GM23338 (cell line): ENCODE measurements around the gene EFCAB8. TPM values are rescaled to one million over a fixed set of nuclear protein-coding genes. Genes with fewer than 3 reads are reported as not detected.

ENCODE experiments used
- ATAC-seq: fragments of 200-7000 bp; cut with Tn5 transposase; 3 replicates; pipeline ENCODE4 v1.9.1; 2020
- DNase-seq: peaks from one replicate; pipeline ENCODE4 v3.0.0-alpha.2; 2015; ENCODE audit warnings: low spot score
- H2AFZ ChIP-seq: fragments of 200-600 bp; sonication (generic); 2 replicates; pipeline ENCODE4 v1.8.0; 2016; ENCODE audit warnings: antibody characterized with exemption, mild to moderate bottlenecking, moderate library complexity
- H3F3A ChIP-seq: fragments of 200-600 bp; sonication (generic); replicated peaks from 2 replicates; pipeline ENCODE4 v1.8.0; 2017; ENCODE audit warnings: antibody characterized with exemption, mixed run types, low read depth
- H3K27ac ChIP-seq: fragments of 200-600 bp; sonication (generic); 2 replicates; pipeline ENCODE4 v1.6.1; 2016; ENCODE audit warnings: low read depth
- H3K27me3 ChIP-seq: fragments of 200-600 bp; sonication (generic); 2 replicates; pipeline ENCODE4 v1.8.0; 2016; ENCODE audit warnings: mild to moderate bottlenecking, mixed run types, moderate library complexity; ENCODE audit not compliant: insufficient read depth
- H3K36me3 ChIP-seq: fragments of 200-600 bp; sonication (generic); 2 replicates; pipeline ENCODE4 v1.8.0; 2016; ENCODE audit warnings: mild to moderate bottlenecking; ENCODE audit not compliant: insufficient read depth
- H3K4me1 ChIP-seq: fragments of 200-600 bp; sonication (generic); 2 replicates; pipeline ENCODE4 v1.8.0; 2016; ENCODE audit warnings: mild to moderate bottlenecking, moderate library complexity; ENCODE audit not compliant: insufficient read depth
- H3K4me2 ChIP-seq: fragments of 200-600 bp; sonication (generic); 2 replicates; pipeline ENCODE4 v1.7.1; 2017; ENCODE audit warnings: mixed run types
- H3K4me3 ChIP-seq: fragments of 200-600 bp; sonication (generic); 2 replicates; pipeline ENCODE4 v1.6.1; 2016; ENCODE audit warnings: mixed run types
- H3K79me2 ChIP-seq: fragments of 200-600 bp; sonication (generic); replicated peaks from 2 replicates; pipeline ENCODE4 v1.8.0; 2017; ENCODE audit warnings: mild to moderate bottlenecking; ENCODE audit not compliant: insufficient read depth
- H3K9me2 ChIP-seq: fragments of 200-600 bp; sonication (generic); 2 replicates; pipeline ENCODE4 v1.8.0; 2017; ENCODE audit not compliant: insufficient read depth
- H4K20me1 ChIP-seq: fragments of 200-600 bp; sonication (generic); replicated peaks from 2 replicates; pipeline ENCODE4 v1.8.0; 2017; ENCODE audit warnings: mild to moderate bottlenecking; ENCODE audit not compliant: insufficient read depth
- H3K27ac Mint-ChIP-seq: 2 replicates; pipeline ENCODE4 v1.8.0; 2020; ENCODE audit warnings: inconsistent platforms, mild to moderate bottlenecking, moderate library complexity, mixed read lengths
- H3K27me3 Mint-ChIP-seq: 3 replicates; pipeline ENCODE4 v1.8.0; 2022; ENCODE audit warnings: low read depth, mild to moderate bottlenecking, moderate library complexity, mixed read lengths, inconsistent platforms; ENCODE audit not compliant: insufficient read depth, poor library complexity
- H3K36me3 Mint-ChIP-seq: 3 replicates; pipeline ENCODE4 v1.8.0; 2021; ENCODE audit warnings: low read depth, mild to moderate bottlenecking, inconsistent platforms, moderate library complexity, mixed read lengths
- H3K4me1 Mint-ChIP-seq: 3 replicates; pipeline ENCODE4 v1.8.0; 2020; ENCODE audit warnings: mild to moderate bottlenecking, inconsistent platforms, mixed read lengths
- H3K4me3 Mint-ChIP-seq: 3 replicates; pipeline ENCODE4 v1.8.0; 2021; ENCODE audit warnings: moderate library complexity, mild to moderate bottlenecking, inconsistent platforms, mixed read lengths
- H3K9me3 Mint-ChIP-seq: 3 replicates; pipeline ENCODE4 v1.8.0; 2020; ENCODE audit warnings: moderate library complexity, mild to moderate bottlenecking, inconsistent platforms, mixed read lengths
- ETS1 ChIP-seq: IDR thresholded peaks from 2 replicates; pipeline ENCODE4 v1.6.1; 2016; ENCODE audit warnings: antibody characterized with exemption
- EZH2 ChIP-seq: fragments of 200-600 bp; sonication (generic); IDR thresholded peaks from one replicate; pipeline ENCODE4 v1.8.0; 2017; ENCODE audit warnings: antibody characterized with exemption, mild to moderate bottlenecking, low read depth; ENCODE audit not compliant: unreplicated experiment
- EZH2phosphoT487 ChIP-seq: fragments of 200-600 bp; sonication (generic); IDR thresholded peaks from one replicate; pipeline ENCODE4 v1.8.1; 2018; ENCODE audit warnings: antibody characterized with exemption; ENCODE audit not compliant: unreplicated experiment
- NANOG ChIP-seq: IDR thresholded peaks from 2 replicates; pipeline ENCODE4 v1.6.1; 2016; ENCODE audit warnings: antibody characterized with exemption, borderline replicate concordance
- POLR2AphosphoS5 ChIP-seq: IDR thresholded peaks from 2 replicates; pipeline ENCODE4 v1.6.1; 2016; ENCODE audit warnings: antibody characterized with exemption, low read depth
- ZNF331 ChIP-seq: fragments of 250-450 bp; sonication (Bioruptor Pico); IDR thresholded peaks from 2 replicates; pipeline ENCODE4 v1.5.0; 2020; ENCODE audit warnings: low read depth, mild to moderate bottlenecking, moderate library complexity
- polyA plus RNA-seq: library from polyadenylated mRNA; unstranded; fragments of >200 nt; fragmentation: Nextera tagmentation; extraction: Ambion mirVana; gene quantifications from 2 replicates; pipeline ENCODE4 v1.2.1, GENCODE V29; 2016
- total RNA-seq: library from RNA; depleted of rRNA; stranded (reverse); fragments of >200 nt; shearing (Covaris generic); gene quantifications from 2 replicates; pipeline ENCODE4 v1.2.3, GENCODE V29; 2014
- TF ChIP-seq, protein P1 (sequence below): fragments of 250-450 bp; sonication (Bioruptor Pico); IDR thresholded peaks from 2 replicates; pipeline ENCODE4 v1.5.0; 2020; ENCODE audit warnings: mild to moderate bottlenecking, moderate library complexity
- TF ChIP-seq, protein P2 (sequence below): IDR thresholded peaks from one replicate; pipeline ENCODE4 v1.6.1; 2018; ENCODE audit warnings: antibody characterized with exemption; ENCODE audit not compliant: unreplicated experiment

Gene EFCAB8
- total and polyA plus RNA-seq, 2 experiments from 2014 or later, result 0.35 TPM; not detected in 1

DNA sequence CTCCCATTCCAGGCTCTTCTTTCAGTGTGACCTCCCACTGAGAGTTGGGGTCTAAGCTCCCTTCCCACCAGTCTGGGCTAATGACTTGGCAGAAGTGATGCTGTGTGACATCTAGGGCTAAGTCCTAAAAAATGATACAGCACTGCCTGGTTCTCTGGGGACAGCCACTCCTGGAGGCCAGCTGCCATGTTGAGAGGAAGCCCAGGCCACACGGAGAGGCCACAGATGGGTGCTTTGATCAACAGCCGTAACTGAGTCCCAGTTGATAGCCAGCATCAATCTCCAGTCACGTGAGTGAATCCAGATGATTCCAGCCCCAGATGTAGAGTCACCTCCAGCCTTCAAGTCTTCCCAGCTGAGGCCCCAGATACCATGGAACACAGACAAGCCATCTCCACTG lies 131.7 kb downstream of the EFCAB8 start:
- Histone ChIP-seq H3K27ac (no peak overlapping the region), H3K4me1 (no peaks in the 10 kb centered on the region), H2AFZ (no peak overlapping the region), H3F3A (no peaks in the 10 kb centered on the region), H3K4me2 (no peak overlapping the region), H3K27me3 (no peaks in the 10 kb centered on the region), H3K79me2 (no peaks in the 10 kb centered on the region), H3K4me3 (no peak overlapping the region), H3K9me2 (no peaks in the 10 kb centered on the region), H3K36me3 (no peaks in the 10 kb centered on the region), H4K20me1 (0 out of 2 replicates have a peak, but pooled peaks cover 2% of the 10 kb centered on the region)
- ATAC-seq (no peak), DNase-seq (no peak)
- H3K27me3 Mint-ChIP-seq, result peaks cover 5% of the 10 kb centered on the region
- H3K36me3 Mint-ChIP-seq, result no peaks in the 10 kb centered on the region
- H3K27ac Mint-ChIP-seq, result no peak overlapping the region
- no peaks in the 10 kb centered on the region; the same call in 2 of the 3 replicates for H3K4me1 Mint-ChIP-seq
- TF ChIP-seq EZH2, result no peak
- TF ChIP-seq, protein P1, sequence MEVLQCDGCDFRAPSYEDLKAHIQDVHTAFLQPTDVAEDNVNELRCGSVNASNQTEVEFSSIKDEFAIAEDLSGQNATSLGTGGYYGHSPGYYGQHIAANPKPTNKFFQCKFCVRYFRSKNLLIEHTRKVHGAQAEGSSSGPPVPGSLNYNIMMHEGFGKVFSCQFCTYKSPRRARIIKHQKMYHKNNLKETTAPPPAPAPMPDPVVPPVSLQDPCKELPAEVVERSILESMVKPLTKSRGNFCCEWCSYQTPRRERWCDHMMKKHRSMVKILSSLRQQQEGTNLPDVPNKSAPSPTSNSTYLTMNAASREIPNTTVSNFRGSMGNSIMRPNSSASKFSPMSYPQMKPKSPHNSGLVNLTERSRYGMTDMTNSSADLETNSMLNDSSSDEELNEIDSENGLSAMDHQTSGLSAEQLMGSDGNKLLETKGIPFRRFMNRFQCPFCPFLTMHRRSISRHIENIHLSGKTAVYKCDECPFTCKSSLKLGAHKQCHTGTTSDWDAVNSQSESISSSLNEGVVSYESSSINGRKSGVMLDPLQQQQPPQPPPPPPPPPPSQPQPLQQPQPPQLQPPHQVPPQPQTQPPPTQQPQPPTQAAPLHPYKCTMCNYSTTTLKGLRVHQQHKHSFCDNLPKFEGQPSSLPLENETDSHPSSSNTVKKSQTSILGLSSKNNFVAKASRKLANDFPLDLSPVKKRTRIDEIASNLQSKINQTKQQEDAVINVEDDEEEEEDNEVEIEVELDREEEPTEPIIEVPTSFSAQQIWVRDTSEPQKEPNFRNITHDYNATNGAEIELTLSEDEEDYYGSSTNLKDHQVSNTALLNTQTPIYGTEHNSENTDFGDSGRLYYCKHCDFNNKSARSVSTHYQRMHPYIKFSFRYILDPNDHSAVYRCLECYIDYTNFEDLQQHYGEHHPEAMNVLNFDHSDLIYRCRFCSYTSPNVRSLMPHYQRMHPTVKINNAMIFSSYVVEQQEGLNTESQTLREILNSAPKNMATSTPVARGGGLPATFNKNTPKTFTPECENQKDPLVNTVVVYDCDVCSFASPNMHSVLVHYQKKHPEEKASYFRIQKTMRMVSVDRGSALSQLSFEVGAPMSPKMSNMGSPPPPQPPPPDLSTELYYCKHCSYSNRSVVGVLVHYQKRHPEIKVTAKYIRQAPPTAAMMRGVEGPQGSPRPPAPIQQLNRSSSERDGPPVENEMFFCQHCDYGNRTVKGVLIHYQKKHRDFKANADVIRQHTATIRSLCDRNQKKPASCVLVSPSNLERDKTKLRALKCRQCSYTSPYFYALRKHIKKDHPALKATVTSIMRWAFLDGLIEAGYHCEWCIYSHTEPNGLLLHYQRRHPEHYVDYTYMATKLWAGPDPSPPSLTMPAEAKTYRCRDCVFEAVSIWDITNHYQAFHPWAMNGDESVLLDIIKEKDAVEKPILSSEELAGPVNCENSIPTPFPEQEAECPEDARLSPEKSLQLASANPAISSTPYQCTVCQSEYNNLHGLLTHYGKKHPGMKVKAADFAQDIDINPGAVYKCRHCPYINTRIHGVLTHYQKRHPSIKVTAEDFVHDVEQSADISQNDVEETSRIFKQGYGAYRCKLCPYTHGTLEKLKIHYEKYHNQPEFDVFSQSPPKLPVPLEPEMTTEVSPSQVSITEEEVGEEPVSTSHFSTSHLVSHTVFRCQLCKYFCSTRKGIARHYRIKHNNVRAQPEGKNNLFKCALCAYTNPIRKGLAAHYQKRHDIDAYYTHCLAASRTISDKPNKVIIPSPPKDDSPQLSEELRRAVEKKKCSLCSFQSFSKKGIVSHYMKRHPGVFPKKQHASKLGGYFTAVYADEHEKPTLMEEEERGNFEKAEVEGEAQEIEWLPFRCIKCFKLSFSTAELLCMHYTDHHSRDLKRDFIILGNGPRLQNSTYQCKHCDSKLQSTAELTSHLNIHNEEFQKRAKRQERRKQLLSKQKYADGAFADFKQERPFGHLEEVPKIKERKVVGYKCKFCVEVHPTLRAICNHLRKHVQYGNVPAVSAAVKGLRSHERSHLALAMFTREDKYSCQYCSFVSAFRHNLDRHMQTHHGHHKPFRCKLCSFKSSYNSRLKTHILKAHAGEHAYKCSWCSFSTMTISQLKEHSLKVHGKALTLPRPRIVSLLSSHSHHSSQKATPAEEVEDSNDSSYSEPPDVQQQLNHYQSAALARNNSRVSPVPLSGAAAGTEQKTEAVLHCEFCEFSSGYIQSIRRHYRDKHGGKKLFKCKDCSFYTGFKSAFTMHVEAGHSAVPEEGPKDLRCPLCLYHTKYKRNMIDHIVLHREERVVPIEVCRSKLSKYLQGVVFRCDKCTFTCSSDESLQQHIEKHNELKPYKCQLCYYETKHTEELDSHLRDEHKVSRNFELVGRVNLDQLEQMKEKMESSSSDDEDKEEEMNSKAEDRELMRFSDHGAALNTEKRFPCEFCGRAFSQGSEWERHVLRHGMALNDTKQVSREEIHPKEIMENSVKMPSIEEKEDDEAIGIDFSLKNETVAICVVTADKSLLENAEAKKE, result no peak
- TF ChIP-seq ZNF331, result no peak
- no peak for TF ChIP-seq EZH2phosphoT487
- no peak for TF ChIP-seq ETS1
- TF ChIP-seq, protein P2, sequence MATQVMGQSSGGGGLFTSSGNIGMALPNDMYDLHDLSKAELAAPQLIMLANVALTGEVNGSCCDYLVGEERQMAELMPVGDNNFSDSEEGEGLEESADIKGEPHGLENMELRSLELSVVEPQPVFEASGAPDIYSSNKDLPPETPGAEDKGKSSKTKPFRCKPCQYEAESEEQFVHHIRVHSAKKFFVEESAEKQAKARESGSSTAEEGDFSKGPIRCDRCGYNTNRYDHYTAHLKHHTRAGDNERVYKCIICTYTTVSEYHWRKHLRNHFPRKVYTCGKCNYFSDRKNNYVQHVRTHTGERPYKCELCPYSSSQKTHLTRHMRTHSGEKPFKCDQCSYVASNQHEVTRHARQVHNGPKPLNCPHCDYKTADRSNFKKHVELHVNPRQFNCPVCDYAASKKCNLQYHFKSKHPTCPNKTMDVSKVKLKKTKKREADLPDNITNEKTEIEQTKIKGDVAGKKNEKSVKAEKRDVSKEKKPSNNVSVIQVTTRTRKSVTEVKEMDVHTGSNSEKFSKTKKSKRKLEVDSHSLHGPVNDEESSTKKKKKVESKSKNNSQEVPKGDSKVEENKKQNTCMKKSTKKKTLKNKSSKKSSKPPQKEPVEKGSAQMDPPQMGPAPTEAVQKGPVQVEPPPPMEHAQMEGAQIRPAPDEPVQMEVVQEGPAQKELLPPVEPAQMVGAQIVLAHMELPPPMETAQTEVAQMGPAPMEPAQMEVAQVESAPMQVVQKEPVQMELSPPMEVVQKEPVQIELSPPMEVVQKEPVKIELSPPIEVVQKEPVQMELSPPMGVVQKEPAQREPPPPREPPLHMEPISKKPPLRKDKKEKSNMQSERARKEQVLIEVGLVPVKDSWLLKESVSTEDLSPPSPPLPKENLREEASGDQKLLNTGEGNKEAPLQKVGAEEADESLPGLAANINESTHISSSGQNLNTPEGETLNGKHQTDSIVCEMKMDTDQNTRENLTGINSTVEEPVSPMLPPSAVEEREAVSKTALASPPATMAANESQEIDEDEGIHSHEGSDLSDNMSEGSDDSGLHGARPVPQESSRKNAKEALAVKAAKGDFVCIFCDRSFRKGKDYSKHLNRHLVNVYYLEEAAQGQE, result no peak
- TF ChIP-seq POLR2AphosphoS5, result no peak
- no peak for TF ChIP-seq NANOG
- no peak overlapping the region for H3K4me3 Mint-ChIP-seq
- H3K9me3 Mint-ChIP-seq, result no peaks in the 10 kb centered on the region; the same call in 2 of the 3 replicates
